SK-N-SH (cell line): ENCODE results near the gene AK5. TPM values are rescaled to one million over a fixed set of nuclear protein-coding genes. Genes with fewer than 3 reads are reported as not detected.
A peak's percentile ranks its signal among the peaks of the same experiment; 100 is the strongest.

ENCODE experiments used
- CTCF ChIA-PET: fragments of 300-600, 350-600 bp; formaldehyde crosslinking; extraction: SDS; loops from one replicate; lab custom pipeline; 2021; lab: Yijun Ruan, JAX
- POLR2A ChIA-PET: fragments of 350-600 bp; sonication (Branson Sonifier 250); formaldehyde crosslinking; extraction: SDS; loops from one replicate; lab custom pipeline; 2020; ENCODE audit warnings: antibody characterized with exemption, inconsistent platforms; lab: Yijun Ruan, JAX
- DNase-seq: peaks from one replicate; pipeline ENCODE4 v3.0.0; 2012
- H2AFZ ChIP-seq: fragments of 200-600 bp; sonication (generic); 2 replicates; pipeline ENCODE4 v1.8.1; 2016; ENCODE audit warnings: antibody characterized with exemption, mild to moderate bottlenecking, low read depth
- H3F3A ChIP-seq: fragments of 200-600 bp; sonication (generic); replicated peaks from 2 replicates; pipeline ENCODE3; 2016; ENCODE audit warnings: antibody characterized with exemption, mild to moderate bottlenecking; ENCODE audit not compliant: insufficient read depth
- H3K27ac ChIP-seq, 2 experiments: fragments of 200-500 bp in 1 of 2; fragments of 200-600 bp in 1 of 2; sonication (Bioruptor generic) in 1 of 2; sonication (generic), shearing (Covaris generic) in 1 of 2; 2 replicates each; pipeline versions ENCODE4 v1.5.1 to v1.6.1; 2014 to 2016; ENCODE audit warnings: low read depth in 2 of 2, inconsistent platforms in 1 of 2, low read length in 1 of 2, mild to moderate bottlenecking in 1 of 2, mixed read lengths in 1 of 2
- H3K27me3 ChIP-seq: fragments of 200-600 bp; sonication (generic), shearing (Covaris generic); 2 replicates; pipeline ENCODE4 v1.6.1; 2016; ENCODE audit warnings: mixed run types; ENCODE audit not compliant: insufficient read depth
- H3K36me3 ChIP-seq, 2 experiments: fragments of 200-500 bp in 1 of 2; fragments of 200-600 bp in 1 of 2; sonication (Bioruptor generic) in 1 of 2; sonication (generic) in 1 of 2; replicated peaks in 1 of 2; 2 replicates each; pipeline versions ENCODE3 to v1.5.1; 2014 to 2016; ENCODE audit warnings: low read length in 1 of 2, mild to moderate bottlenecking in 1 of 2; ENCODE audit not compliant: insufficient read depth in 2 of 2, control insufficient read depth in 1 of 2
- H3K4me1 ChIP-seq, 2 experiments: fragments of 200-500 bp in 1 of 2; fragments of 200-600 bp in 1 of 2; sonication (Bioruptor generic) in 1 of 2; sonication (generic), shearing (Covaris generic) in 1 of 2; 2 replicates each; pipeline versions ENCODE4 v1.5.1 to v1.6.1; 2014 to 2016; ENCODE audit warnings: low read depth in 1 of 2, low read length in 1 of 2, mixed run types in 1 of 2; ENCODE audit not compliant: insufficient read depth in 2 of 2, control insufficient read depth in 1 of 2
- H3K4me2 ChIP-seq: fragments of 200-600 bp; sonication (generic), shearing (Covaris generic); 2 replicates; pipeline ENCODE4 v1.6.1; 2017; ENCODE audit warnings: mixed run types
- H3K4me3 ChIP-seq, 2 experiments: fragments of 200-500 bp in 1 of 2; fragments of 200-600 bp in 1 of 2; sonication (Bioruptor generic) in 1 of 2; sonication (generic), shearing (Covaris generic) in 1 of 2; 2 replicates each; pipeline versions ENCODE4 v1.5.1 to v1.8.1; 2014 to 2016; ENCODE audit warnings: low read depth in 2 of 2, inconsistent platforms in 1 of 2, low read length in 1 of 2, mild to moderate bottlenecking in 1 of 2, mixed read lengths in 1 of 2, moderate library complexity in 1 of 2
- H3K79me2 ChIP-seq: fragments of 200-600 bp; sonication (generic); 2 replicates; pipeline ENCODE4 v1.8.1; 2017; ENCODE audit warnings: mild to moderate bottlenecking; ENCODE audit not compliant: insufficient read depth
- H3K9ac ChIP-seq: fragments of 200-600 bp; sonication (generic); 2 replicates; pipeline ENCODE4 v1.6.1; 2017; ENCODE audit warnings: mixed run types
- H3K9me2 ChIP-seq: fragments of 200-600 bp; sonication (generic); 2 replicates; pipeline ENCODE4 v1.6.1; 2017; ENCODE audit warnings: mixed run types
- H3K9me3 ChIP-seq: fragments of 200-600 bp; sonication (generic); 2 replicates; pipeline ENCODE4 v1.6.1; 2017; ENCODE audit warnings: mixed run types, mild to moderate bottlenecking, moderate library complexity
- H4K20me1 ChIP-seq: fragments of 200-600 bp; sonication (generic); 2 replicates; pipeline ENCODE4 v1.6.1; 2017; ENCODE audit warnings: mild to moderate bottlenecking, mixed run types; ENCODE audit not compliant: insufficient read depth
- CTCF ChIP-seq: fragments of 200-600 bp; sonication (generic); IDR thresholded peaks from 2 replicates; pipeline ENCODE4 v1.6.1; 2017; ENCODE audit warnings: antibody characterized with exemption, mild to moderate bottlenecking, moderate library complexity
- ELF1 ChIP-seq: IDR thresholded peaks from 2 replicates; pipeline ENCODE4 v1.4.0; 2012
- EP300 ChIP-seq, 2 experiments: IDR thresholded peaks; 2 replicates each; pipeline versions ENCODE4 v1.4.0 to v1.6.1; 2012; ENCODE audit warnings: borderline replicate concordance in 1 of 2, low read depth in 1 of 2, low read length in 1 of 2
- EZH2phosphoT487 ChIP-seq: fragments of 200-600 bp; sonication (generic); IDR thresholded peaks from 2 replicates; pipeline ENCODE4 v1.6.1; 2017; ENCODE audit warnings: low read depth, mixed run types, mild to moderate bottlenecking, antibody characterized with exemption, moderate library complexity, borderline replicate concordance
- FOSL2 ChIP-seq: IDR thresholded peaks from 2 replicates; pipeline ENCODE4 v1.4.0; 2012; ENCODE audit warnings: low read depth, mild to moderate bottlenecking, moderate library complexity, borderline replicate concordance
- FOXJ3 ChIP-seq: sonication (generic); formaldehyde crosslinking; IDR thresholded peaks from 2 replicates; pipeline ENCODE4 v1.5.1; 2020; ENCODE audit warnings: mild to moderate bottlenecking, missing genetic modification reagents
- GABPA ChIP-seq: IDR thresholded peaks from 2 replicates; pipeline ENCODE4 v1.4.0; 2012; ENCODE audit warnings: low read depth, mild to moderate bottlenecking
- GATA2 ChIP-seq: sonication (generic); formaldehyde crosslinking; IDR thresholded peaks from 2 replicates; pipeline ENCODE4 v1.5.0; 2020; ENCODE audit warnings: mild to moderate bottlenecking, missing genetic modification reagents
- JUND ChIP-seq: IDR thresholded peaks from 2 replicates; pipeline ENCODE4 v1.4.0; 2012
- MAX ChIP-seq: IDR thresholded peaks from 2 replicates; pipeline ENCODE4 v1.4.0; 2012; ENCODE audit warnings: low read depth
- MEF2A ChIP-seq: IDR thresholded peaks from 2 replicates; pipeline ENCODE4 v1.4.0; 2012; ENCODE audit warnings: low read depth, borderline replicate concordance
- MXI1 ChIP-seq: IDR thresholded peaks from 2 replicates; pipeline ENCODE4 v1.6.1; 2012; ENCODE audit warnings: mild to moderate bottlenecking, low read depth, low read length, improper control_type of control experiment
- NFIC ChIP-seq: IDR thresholded peaks from 2 replicates; pipeline ENCODE4 v1.4.0; 2012; ENCODE audit warnings: borderline replicate concordance
- NRF1 ChIP-seq: IDR thresholded peaks from 2 replicates; pipeline ENCODE4 v1.6.1; 2012; ENCODE audit warnings: low read depth, mild to moderate bottlenecking, low read length
- POLR2AphosphoS5 ChIP-seq: IDR thresholded peaks from 2 replicates; pipeline ENCODE4 v1.6.1; 2012; ENCODE audit warnings: low read depth, low read length
- RCOR1 ChIP-seq: fragments of 150-350 bp; IDR thresholded peaks from 2 replicates; pipeline ENCODE4 v1.6.1; 2017; ENCODE audit warnings: antibody characterized with exemption, low read length
- RXRA ChIP-seq: IDR thresholded peaks from 2 replicates; pipeline ENCODE4 v1.4.0; 2012; ENCODE audit warnings: low read depth, mild to moderate bottlenecking, borderline replicate concordance
- SIN3A ChIP-seq: IDR thresholded peaks from 2 replicates; pipeline ENCODE4 v1.6.1; 2012; ENCODE audit warnings: low read depth, mild to moderate bottlenecking, low read length, moderate library complexity, borderline replicate concordance
- SMC3 ChIP-seq: IDR thresholded peaks from 2 replicates; pipeline ENCODE4 v1.6.1; 2012; ENCODE audit warnings: low read depth, low read length, improper control_type of control experiment
- TAF1 ChIP-seq: IDR thresholded peaks from 2 replicates; pipeline ENCODE4 v1.6.1; 2012; ENCODE audit warnings: low read depth, mild to moderate bottlenecking, low read length, moderate library complexity, borderline replicate concordance
- TCF12 ChIP-seq: IDR thresholded peaks from 2 replicates; pipeline ENCODE4 v1.4.0; 2012
- USF1 ChIP-seq: IDR thresholded peaks from 2 replicates; pipeline ENCODE4 v1.4.0; 2012; ENCODE audit warnings: low read depth, borderline replicate concordance
- USF2 ChIP-seq: fragments of 150-350 bp; IDR thresholded peaks from 2 replicates; pipeline ENCODE4 v1.6.1; 2017; ENCODE audit warnings: antibody characterized with exemption, low read length, low read depth, borderline replicate concordance
- YY1 ChIP-seq: IDR thresholded peaks from 2 replicates; pipeline ENCODE4 v1.4.0; 2012; ENCODE audit warnings: low read depth, mild to moderate bottlenecking
- WGBS: methylation state at CpG from one replicate; pipeline ENCODE4 v1.1.6; 2017; ENCODE audit warnings: low lambda C conversion rate; 5-methylcytosine and 5-hydroxymethylcytosine counted together
- polyA plus RNA-seq, 3 experiments: library from polyadenylated mRNA; depleted of rRNA; stranded (reverse); fragments of >200 nt; gene quantifications; 2 replicates each; pipeline ENCODE4 v1.2.3, GENCODE V29; 2012

The AK5 gene
- polyA plus RNA-seq, 1 of the 3 experiments (the other 2 are of a cell fraction), result 22.9 TPM

GRCh38 chr1:77434967-77435366 is 153.1 kb downstream of the AK5 start:
- WGBS, result 98% methylated on average over 2 of the region's 2 CpGs
- no peak overlapping the region for H3K27ac ChIP-seq
- peaks cover 23% of the 10 kb centered on the region for H3F3A ChIP-seq
- H3K36me3 ChIP-seq, result no peaks in the 10 kb centered on the region
- POLR2A ChIA-PET, result no interaction called here
- H3K4me2 ChIP-seq, result no peak overlapping the region
- H3K79me2 ChIP-seq, result no peaks in the 10 kb centered on the region
- no peaks in the 10 kb centered on the region for H4K20me1 ChIP-seq
- no peak for DNase-seq
- TF ChIP-seq GATA2 (CRISPR knock-in tag), result no peak
- no peak for TF ChIP-seq FOXJ3 (CRISPR knock-in tag)
- no peak for TF ChIP-seq POLR2AphosphoS5
- no peak for TF ChIP-seq MXI1
- no peak for TF ChIP-seq SMC3
- TF ChIP-seq RXRA, result no peak
- TF ChIP-seq TCF12, result no peak
- CTCF ChIA-PET, result no interaction called here
- no peaks in the 10 kb centered on the region for H3K9me2 ChIP-seq
- no peaks in the 10 kb centered on the region; a peak in 2 of 4 replicates for H3K4me1 ChIP-seq
- H2AFZ ChIP-seq, result no peak overlapping the region
- no peaks in the 10 kb centered on the region for H3K27me3 ChIP-seq
- peaks cover 2% of the 10 kb centered on the region for H3K9me3 ChIP-seq
- H3K9ac ChIP-seq, result no peak overlapping the region
- no peak overlapping the region for H3K4me3 ChIP-seq

- Histone ChIP-seq H3K9me2 (no peaks in the 10 kb centered on the region), H3K4me2 (peak overlapping the region; percentile 60), H3K79me2 (no peaks in the 10 kb centered on the region), H3F3A (peaks cover 23% of the 10 kb centered on the region), H3K4me1 (no peaks in the 10 kb centered on the region; a peak in 2 of 4 replicates), H3K9ac (peak overlapping the region; percentile 51; the same call in 1 of the 2 replicates), H4K20me1 (no peaks in the 10 kb centered on the region), H3K27me3 (no peaks in the 10 kb centered on the region), H3K27ac (peak overlapping the region; percentile 71 to 74; a peak in 3 of 4 replicates), H3K36me3 (peaks cover 0 to 4% of the 10 kb centered on the region in 2 experiments), H2AFZ (peak overlapping the region; percentile 72), H3K4me3 (peak overlapping the region; percentile 22 to 38; a peak in 3 of 4 replicates), H3K9me3 (peaks cover 3% of the 10 kb centered on the region)
- DNase-seq, result no peak
- ChIA-PET POLR2A (no interaction called here), CTCF (interaction anchor here (0.6 to 1.5 kb wide), 2 partner anchors 18 to 95 kb away, joined by 3 to 4 read pairs; no protein-coding TSS in a partner anchor)
- WGBS, result 59% methylated on average over 4 of the region's 4 CpGs
- TF ChIP-seq NRF1 (no peak), SIN3A (no peak), YY1 (no peak), POLR2AphosphoS5 (peak; percentile 32; the same call in 1 of the 2 replicates), EZH2phosphoT487 (no peak), JUND (no peak; the same call in 1 of the 2 replicates), TCF12 (peak; percentile 33), GABPA (no peak), FOSL2 (no peak), RXRA (no peak), EP300 (IDR thresholded peaks at IDR 0.05; ENCODE audit: borderline replicate concordance in 1 of 2, low read depth in 1 of 2, low read length in 1 of 2) (0 out of 4 replicates have a peak, but pooled peaks of 1 of the 2 experiments have one; percentile 18), TAF1 (no peak), CTCF (no peak), RCOR1 (no peak), NFIC (peak; percentile 51; the same call in 1 of the 2 replicates), USF2 (no peak), ELF1 (no peak), USF1 (no peak), SMC3 (no peak), MEF2A (no peak), MAX (no peak)
Measured at GRCh38 chr1:77438236-77438913, 156.6 kb downstream of the AK5 start.
